GOT3 (cell line): Measurements from ENCODE around the gene TNXB.
A peak's percentile ranks its signal among the peaks of the same experiment; 100 is the strongest.
"Not testable (repeated sequence)": the region's sequence is repeated elsewhere in the genome, so short reads cannot be mapped to it uniquely, and the experiment has no call there.

Experiments
- DNase-seq: peaks from one replicate; lab custom pipeline; 2025; ENCODE audit warnings: mixed read lengths; lab: John Stamatoyannopoulos, UW

TNXB gene

DNA sequence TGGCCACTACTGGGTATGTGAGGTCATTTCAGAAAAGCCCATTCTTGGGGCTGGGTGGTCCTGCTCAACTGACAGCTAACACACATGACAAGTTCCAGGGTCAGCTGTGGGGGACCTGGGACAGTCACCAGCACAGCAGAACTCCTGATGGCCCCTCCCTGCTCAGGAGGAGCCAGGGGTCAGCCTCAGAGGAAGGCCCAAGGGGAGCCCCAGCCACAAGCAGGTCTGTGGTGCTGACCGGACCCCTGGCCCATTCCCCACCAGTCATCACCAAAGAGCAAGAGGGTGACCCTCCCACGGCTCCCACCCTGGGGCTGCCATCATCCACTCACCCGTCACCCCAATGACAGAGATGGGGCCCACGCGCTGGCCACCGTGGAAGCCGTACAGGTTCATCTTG is 52.9 kb downstream of the TNXB start:
- DNase-seq = no peak

DNA sequence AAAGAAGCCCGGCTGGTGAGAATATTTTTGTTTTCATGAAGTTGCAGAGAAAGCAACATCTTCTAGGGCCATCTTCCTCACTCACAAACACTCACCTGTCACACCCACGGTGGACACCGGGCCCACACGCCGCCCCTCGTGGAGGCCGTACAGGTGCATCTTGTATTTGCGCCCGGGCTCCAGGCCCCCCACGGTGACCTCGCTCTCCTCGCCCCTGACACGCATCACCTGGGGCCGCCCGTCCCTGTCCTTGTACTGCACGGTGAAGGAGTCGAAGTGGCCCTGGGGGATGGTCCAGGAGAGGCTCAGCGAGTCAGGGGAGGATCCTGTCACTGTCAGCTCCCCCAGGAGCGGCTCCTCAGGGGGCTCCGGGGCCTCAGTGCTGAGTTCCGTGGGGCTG is 53.4 kb downstream of the TNXB start:
- DNase-seq = not testable (repeated sequence)

DNA sequence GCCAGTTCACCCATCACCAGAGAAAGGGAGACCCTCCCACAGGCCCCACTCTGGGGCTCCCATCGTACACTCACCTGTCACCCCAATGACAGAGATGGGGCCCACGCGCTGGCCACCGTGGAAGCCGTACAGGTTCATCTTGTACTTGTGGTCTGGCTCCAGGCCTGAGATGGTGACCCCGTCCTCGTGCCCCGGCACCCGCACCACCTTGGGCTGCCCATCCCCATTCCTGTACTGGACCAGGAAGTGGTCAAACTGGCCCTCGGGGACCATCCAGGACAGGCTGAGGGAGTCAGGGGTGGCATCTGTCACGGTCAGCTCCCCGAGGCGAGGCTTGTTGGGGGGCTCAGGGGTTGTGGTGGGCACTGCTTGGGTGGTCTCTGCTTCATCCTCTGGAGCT is 55.8 kb downstream of the TNXB start:
- not testable (repeated sequence) for DNase-seq

DNA sequence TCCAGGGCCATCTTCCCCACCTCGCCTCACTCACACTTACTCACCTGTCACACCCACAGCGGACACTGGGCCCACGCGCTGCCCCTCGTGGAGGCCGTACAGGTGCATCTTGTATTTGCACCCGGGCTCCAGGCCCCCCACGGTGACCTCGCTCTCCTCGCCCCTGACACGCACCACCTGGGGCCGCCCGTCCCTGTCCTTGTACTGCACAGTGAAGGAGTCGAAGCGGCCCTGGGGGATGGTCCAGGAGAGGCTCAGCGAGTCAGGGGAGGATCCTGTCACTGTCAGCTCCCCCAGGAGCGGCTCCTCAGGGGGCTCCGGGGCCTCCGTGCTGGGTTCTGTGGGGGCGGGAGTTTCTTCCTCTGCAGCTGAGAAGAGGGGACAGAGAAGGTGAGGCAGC is 56.5 kb downstream of the TNXB start:
- DNase-seq = not testable (repeated sequence)

DNA sequence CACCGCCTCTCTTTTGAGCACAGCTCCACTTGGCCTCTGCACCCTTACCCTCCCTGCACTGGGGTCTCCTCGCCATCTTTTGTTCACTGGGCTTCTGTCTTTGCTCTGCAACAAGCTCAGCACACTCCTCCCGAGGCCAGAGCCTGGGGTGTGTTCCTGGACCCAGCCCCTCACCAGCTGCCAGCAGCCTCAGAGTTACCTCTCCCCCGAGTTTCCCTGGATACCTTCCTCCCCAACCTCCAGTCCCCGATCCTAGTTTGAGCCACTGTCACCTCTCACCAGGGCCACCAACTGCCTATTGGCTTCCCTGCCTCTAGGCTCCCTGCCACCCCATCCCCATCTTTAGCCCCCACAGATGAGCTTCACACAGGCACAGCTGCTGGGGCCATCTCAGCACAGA is 58.6 kb downstream of the TNXB start:
- DNase-seq = no peak

DNA sequence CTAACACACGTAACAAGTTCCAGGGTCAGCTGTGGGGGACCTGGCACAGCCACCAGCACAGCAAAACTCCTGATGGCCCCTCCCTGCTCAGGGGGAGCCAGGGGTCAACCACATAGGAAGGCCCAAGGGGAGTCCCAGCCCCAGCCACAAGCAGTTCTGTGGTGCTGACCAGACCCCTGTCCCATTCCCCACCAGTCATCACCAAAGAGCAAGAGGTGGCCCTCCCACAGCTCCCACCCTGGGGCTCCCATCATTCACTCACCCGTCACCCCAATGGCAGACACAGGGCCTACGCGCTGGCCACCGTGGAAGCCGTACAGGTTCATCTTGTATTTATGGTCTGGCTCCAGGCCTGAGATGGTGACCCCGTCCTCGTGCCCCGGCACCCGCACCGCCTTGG is 59.4 kb downstream of the TNXB start:
- DNase-seq = not testable (repeated sequence)

DNA sequence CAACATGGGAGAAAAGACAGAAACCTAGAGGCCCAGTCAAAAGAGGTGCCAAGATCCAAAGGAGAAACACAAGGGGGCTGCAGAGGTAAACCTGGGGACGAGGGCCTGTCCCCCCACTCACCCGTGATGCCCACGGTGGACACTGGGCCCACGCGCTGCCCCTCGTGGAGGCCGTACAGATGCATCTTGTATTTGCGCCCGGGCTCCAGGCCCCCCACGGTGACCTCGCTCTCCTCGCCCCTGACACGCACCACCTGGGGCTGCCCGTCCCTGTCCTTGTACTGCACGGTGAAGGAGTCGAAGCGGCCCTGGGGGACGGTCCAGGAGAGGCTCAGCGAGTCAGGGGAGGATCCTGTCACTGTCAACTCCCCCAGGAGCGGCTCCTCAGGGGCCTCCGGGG is 60.0 kb downstream of the TNXB start:
- DNase-seq = not testable (repeated sequence)

DNA sequence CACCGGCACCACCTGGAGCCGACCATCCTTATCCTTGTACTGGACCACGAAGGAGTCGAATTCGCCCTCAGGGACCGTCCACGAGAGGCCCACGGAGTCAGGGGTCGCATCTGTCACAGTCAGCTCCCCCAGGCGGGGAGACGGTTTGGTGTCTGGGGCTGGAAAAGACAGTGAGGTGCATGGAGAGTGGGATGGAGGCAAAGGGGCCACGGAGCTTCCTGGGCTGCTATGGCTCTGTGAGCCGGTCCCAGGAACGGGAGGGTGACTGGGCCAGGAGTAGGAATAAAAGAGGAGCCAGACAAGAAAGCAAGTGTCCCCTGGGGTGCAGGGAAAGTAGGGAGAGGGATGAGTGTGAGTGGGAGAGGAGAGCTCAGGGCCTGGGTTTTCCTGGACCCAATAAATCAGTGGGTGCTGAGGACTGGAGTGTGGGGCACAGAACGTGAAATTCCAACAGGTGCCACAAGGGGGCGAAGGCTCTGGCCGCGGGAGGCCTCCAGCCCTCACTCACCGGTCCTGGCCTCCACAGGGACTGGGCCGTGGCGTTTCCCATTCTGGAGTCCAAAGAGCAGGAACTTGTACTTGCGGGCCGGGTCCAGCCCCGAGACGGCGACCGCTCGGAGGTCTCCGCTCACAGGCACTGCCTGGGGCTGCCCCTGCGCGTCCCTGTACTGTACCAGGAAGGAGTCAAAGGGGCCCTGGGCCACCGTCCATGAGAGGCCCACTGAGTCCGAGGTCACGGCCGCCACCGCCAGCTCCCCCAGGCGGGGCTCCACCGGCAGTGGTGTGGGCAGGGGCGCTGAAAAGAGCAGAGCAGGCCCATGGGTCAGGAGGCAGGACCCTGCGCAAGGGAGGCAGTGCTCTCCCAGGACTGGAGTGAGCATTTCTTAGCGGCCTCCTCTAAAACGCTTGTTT is 61.0 kb downstream of the TNXB start:
- DNase-seq = peak; percentile 21

DNA sequence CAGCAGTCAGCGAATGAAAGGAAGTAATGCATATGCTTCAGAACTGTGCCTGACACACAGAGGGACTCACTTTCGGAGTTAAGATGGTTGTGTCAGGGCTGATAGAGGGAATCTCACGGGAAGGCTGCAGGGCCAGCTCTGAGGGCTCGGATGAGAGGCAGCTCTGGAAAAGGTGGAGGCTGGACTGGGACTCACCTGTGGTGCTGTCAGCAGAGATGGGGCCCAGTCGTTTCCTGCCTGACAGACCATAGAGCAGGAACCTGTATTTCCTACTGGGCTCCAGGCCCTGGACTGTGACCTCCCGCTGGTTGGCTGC is 61.6 kb downstream of the TNXB start:
- no peak for DNase-seq

DNA sequence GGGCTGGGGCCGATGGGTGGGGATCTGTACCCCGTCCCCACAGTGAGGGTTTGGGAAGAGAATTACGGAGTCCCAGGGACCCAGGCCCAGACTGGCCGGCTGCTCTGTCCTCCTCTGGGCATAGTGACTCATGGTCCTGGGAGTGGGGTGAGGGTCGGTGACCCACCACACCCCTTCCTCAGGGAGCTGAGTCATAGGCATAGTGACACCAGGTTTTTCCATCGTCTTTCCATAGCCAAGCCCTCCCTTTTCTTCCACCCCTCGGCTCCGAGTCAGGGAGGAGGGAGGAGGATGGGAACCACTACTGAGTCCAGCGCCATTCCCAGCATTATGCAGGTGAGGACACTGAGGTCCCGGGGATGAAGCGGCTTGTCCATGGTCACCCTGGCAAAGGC is 62.1 kb downstream of the TNXB start:
- no peak for DNase-seq

DNA sequence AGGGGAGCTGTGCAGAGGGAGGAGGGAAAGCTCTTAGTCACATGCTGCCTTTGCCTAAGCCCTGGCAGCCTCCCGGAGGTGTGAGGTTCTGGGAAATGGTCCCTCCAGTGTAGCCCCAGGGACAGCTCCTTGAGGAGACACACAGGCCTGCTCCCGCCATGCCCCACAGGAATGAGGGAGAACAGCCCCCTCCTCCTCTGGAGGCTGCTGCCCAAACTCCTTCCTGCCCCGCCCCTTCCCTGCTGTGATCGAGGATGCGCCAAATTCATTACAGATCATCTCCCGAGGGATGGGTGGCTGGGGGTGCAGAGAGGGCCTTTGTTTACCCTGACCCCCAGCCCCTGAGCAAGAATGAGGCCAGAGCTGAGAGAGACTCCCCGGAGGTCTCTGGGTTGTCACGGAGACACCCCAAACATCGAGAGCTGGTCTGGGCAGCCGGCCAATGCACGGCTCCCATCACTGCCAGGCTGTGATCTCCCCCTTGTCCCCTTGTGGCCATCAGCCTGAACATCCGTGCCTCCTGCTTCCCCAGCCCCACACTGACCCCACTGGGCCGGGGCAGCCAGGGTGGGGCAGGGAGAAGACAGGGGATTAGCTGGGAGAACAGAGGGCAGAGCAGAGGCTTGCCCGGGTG is 62.6 kb downstream of the TNXB start:
- no peak for DNase-seq

DNA sequence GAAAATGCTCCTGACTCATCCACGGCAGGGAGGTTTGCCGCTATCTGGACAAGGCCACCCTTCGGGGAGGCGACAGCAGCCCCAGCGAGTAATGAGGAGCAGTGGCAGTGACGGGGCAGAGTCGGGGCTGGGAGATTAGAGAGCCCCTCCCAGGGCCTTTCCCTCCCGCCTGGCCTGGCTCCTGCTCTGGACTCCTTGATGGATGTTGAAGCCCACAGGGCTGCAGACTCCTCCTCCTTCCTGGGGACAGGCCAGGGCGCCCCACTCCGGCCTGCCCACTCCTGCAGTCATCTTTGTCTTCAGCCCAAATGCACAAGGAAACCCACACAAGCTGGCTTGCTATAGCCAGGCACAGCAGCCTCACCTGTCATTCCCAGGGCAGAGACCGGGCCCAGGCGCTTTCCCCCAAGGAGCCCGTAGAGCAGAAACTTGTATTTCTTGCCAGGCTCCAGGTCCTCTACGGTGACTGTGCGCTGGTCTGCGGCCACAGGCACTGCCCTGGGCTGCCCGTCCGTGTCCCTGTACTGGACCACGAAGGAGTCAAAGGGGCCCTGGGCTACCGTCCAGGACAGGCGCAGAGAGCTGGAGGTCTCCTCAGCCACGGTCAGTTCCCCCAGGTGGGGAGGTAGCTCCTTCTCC is 63.2 kb downstream of the TNXB start:
- DNase-seq = no peak

DNA sequence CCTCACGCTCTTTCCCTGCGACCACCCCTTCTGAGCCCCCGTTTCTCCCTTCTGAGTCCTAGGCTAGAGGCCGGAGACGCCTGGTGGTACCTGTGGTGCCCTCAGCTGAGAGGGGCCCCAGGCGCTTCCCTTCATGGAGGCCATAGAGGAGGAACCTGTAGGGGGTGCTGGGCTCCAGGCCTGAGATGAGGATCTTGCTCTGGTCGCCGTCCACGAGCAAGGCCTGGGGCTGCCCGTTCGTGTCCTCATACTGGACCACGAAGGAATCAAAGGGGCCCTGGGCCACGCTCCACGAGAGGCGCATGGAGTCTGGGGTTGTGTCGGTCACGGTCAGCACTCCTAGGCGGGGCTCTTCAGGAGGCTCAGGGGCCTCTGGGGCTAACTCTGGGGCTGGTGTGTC is 64.2 kb downstream of the TNXB start:
- not testable (repeated sequence) for DNase-seq

DNA sequence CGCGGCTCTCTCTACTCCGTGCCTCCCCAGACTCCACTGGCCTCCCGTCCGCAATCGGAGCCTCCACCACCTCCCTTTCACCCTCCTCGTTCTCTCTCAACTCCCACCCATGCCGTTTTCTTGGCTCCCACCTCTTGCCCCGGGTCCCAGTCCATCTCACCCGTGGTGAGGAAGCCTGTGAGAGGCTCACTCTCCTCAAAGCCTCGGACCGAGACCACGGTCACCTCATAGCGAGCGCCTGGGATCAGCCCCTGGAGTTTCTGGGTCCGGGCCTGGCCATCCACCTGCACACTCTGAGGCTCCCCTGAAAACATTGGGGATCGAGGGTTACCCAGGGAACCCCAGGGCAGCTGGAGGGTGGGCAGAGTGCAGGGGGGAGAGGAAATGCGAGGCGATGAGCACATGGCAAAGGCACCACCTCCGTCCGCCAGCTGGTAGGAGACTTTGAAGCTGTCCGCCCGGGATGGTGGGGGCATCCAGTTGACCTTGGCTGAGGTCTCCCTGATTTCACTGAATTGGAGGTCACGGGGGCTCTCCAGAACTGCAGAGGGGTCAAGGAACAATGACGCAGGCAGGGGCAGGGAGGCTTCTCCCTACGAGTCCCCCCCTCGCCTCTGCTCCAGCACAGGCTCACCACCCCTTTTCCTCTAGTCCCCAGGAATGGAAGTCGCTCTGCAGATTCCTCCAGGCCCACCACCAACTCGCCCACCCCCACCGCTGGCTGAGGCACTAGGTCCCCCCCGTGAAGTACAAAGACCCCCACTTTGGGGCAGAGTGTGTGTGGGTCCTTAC is 65.4 kb downstream of the TNXB start:
- not testable (repeated sequence) for DNase-seq

DNA sequence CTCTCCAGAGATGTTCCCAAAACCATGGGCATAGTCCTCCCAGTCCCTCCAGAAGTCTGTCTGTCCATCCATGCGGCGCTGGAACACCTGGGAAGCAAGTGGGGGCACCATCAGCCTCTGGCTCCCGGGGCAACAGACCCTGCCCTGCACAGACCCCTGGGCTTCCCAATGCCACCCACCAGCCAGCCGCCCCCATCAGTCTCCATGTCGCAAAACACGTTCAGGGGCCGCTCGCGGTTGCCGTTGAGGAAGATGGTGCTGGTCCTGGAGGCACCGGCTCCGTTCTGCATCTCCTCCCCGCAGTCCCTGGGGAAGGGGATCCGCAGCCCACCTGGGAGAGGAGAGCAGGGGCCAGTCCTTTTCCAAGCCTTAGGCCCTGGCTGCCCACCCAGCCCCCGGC is 66.9 kb downstream of the TNXB start:
- DNase-seq = not testable (repeated sequence)

DNA sequence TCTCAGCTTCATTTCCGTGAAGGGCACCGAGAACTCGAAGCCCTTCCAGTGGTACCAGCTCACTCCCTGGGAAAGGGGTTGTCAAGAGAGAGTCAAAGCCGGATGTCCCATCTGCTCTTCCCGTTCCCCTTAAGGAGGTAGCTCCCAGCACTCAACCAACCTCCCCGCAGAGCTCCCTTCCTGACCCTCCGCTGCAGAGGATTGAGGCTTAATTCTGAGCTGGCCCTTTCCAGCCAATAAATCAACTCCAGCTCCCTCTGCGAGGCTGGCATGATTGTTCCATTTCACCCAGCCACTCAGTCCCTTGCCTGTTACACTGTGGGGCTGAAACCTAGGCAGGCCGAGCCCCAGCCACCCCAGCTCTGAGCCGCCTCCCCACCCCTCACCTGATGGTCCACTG is 67.8 kb downstream of the TNXB start:
- DNase-seq = not testable (repeated sequence)

DNA sequence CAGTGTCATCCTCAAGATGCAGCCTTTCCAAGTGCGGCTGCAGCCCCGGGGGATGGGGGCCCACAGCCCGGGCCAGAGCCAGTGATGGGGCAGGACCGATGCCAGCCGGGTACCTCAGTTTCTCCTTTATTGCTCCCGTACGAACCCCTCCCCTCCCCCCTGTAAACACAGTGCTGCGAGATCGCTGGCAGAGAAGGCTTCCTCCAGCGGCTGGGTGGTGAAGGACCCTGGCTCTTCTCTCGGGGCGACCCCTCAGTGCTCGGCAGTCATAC is 68.2 kb downstream of the TNXB start:
- DNase-seq = not testable (repeated sequence)

DNA sequence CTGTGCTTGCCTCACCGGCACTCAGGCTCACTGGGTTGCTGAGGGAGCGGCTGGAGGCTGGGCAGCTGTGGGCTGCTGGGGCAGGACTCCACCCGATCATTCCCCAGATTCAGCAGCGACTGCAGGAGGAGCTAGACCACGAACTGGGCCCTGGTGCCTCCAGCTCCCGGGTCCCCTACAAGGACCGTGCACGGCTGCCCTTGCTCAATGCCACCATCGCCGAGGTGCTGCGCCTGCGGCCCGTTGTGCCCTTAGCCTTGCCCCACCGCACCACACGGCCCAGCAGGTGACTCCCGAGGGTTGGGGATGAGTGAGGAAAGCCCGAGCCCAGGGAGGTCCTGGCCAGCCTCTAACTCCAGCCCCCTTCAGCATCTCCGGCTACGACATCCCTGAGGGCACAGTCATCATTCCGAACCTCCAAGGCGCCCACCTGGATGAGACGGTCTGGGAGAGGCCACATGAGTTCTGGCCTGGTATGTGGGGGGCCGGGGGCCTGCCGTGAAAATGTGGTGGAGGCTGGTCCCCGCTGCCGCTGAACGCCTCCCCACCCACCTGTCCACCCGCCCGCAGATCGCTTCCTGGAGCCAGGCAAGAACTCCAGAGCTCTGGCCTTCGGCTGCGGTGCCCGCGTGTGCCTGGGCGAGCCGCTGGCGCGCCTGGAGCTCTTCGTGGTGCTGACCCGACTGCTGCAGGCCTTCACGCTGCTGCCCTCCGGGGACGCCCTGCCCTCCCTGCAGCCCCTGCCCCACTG is 68.7 kb downstream of the TNXB start:
- not testable (repeated sequence) for DNase-seq

DNA sequence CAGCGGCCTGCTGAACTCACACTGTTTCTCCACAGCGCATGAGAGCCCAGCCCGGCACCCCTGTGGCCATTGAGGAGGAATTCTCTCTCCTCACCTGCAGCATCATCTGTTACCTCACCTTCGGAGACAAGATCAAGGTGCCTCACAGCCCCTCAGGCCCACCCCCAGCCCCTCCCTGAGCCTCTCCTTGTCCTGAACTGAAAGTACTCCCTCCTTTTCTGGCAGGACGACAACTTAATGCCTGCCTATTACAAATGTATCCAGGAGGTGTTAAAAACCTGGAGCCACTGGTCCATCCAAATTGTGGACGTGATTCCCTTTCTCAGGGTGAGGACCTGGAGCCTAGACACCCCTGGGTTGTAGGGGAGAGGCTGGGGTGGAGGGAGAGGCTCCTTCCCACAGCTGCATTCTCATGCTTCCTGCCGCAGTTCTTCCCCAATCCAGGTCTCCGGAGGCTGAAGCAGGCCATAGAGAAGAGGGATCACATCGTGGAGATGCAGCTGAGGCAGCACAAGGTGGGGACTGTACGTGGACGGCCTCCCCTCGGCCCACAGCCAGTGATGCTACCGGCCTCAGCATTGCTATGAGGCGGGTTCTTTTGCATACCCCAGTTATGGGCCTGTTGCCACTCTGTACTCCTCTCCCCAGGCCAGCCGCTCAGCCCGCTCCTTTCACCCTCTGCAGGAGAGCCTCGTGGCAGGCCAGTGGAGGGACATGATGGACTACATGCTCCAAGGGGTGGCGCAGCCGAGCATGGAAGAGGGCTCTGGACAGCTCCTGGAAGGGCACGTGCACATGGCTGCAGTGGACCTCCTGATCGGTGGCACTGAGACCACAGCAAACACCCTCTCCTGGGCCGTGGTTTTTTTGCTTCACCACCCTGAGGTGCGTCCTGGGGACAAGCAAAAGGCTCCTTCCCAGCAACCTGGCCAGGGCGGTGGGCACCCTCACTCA is 69.5 kb downstream of the TNXB start:
- DNase-seq = not testable (repeated sequence)

DNA sequence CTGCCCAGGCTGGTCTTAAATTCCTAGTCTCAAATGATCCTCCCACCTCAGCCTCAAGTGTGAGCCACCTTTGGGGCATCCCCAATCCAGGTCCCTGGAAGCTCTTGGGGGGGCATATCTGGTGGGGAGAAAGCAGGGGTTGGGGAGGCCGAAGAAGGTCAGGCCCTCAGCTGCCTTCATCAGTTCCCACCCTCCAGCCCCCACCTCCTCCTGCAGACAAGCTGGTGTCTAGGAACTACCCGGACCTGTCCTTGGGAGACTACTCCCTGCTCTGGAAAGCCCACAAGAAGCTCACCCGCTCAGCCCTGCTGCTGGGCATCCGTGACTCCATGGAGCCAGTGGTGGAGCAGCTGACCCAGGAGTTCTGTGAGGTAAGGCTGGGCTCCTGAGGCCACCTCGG is 70.3 kb downstream of the TNXB start:
- DNase-seq = not testable (repeated sequence)
